Cardiac septum (tissue), 1 donor: Measurements from ENCODE around the gene RHOC. TPM values are rescaled to one million over a fixed set of nuclear protein-coding genes. Genes with fewer than 3 reads are reported as not detected.

ENCODE experiments used
- DNase-seq: peaks from one replicate; pipeline ENCODE4 v3.0.0-alpha.2; 2020; ENCODE audit warnings: low spot score
- intact Hi-C: fragments of 100-400 bp; cut with DNase I; formaldehyde crosslinking; loops from one replicate; pipeline ENCODE4 v1.14.0; 2022
- total RNA-seq: library from RNA; stranded (reverse); fragmentation: NEBNext Ultra II Directional; extraction: Animal tissue kit (Norgen Biotek cat#: 25700); gene quantifications from one replicate; pipeline ENCODE4 v1.2.1, GENCODE V29; 2021
- donor health status: DM: no; HTN: no; CAD: no.

The RHOC gene
- total RNA-seq, 1 donor from 2014 or later = 270 TPM

GRCh38 chr1:112719706-112720105 is 12.8 kb upstream of the RHOC start:
- DNase-seq = no peak
- intact Hi-C loops = loop anchor here (5.0 kb wide), 2 partner anchors 158 to 238 kb away; partner anchors contain the start of gene SLC16A1

- DNase-seq = peak; percentile 92
- intact Hi-C loops = loop anchor here (1.0 to 5.0 kb wide), 3 partner anchors 85 to 238 kb away; partner anchors contain the start of gene SLC16A1
Measured at GRCh38 chr1:112718691-112719418, 11.9 kb upstream of the RHOC start.

- no peak for DNase-seq
- intact Hi-C loops = loop anchor here (2.0 to 5.0 kb wide), 3 partner anchors 160 to 355 kb away; partner anchors contain the start of genes LRIG2 and SLC16A1
Measured at GRCh38 chr1:112717263-112717873, 10.4 kb upstream of the RHOC start.

GRCh38 chr1:112716133-112716720 is 9.3 kb upstream of the RHOC start:
- intact Hi-C loops = loop anchor here (1.0 to 5.0 kb wide), 4 partner anchors 161 to 357 kb away; partner anchors contain the start of genes LRIG2 and SLC16A1
- peak; percentile 91 for DNase-seq

- intact Hi-C loops = loop anchor here (1.0 to 5.0 kb wide), 6 partner anchors 15 to 357 kb away; partner anchors contain the start of genes LRIG2 and SLC16A1
Measured at GRCh38 chr1:112715264-112716053, 8.5 kb upstream of the RHOC start, which contains the start of gene PPM1J. Gene PPM1J, minus strand, starts transcription at chr1:112715332. Its CDS starts 31 bp downstream, at chr1:112715301.

GRCh38 chr1:112714313-112715263 is 7.7 kb upstream of the RHOC start:
- DNase-seq = peak; percentile 76
- intact Hi-C loops = loop anchor here (1.0 to 5.0 kb wide), 4 partner anchors 14 to 324 kb away; partner anchors contain the start of gene SLC16A1

More at GRCh38 chr1:112715264-112716053, 8.5 kb upstream of the RHOC start, which contains the start of gene PPM1J:
- peak; percentile 99 for DNase-seq

- peak; percentile 73 for DNase-seq
- intact Hi-C loops = loop anchor here (2.0 kb wide), 1 partner anchor 323 kb away; no protein-coding TSS in a partner anchor
Measured at GRCh38 chr1:112713466-112714312, 6.8 kb upstream of the RHOC start.

- DNase-seq = peak; percentile 68
- intact Hi-C loops = no loop called here
Measured at GRCh38 chr1:112712701-112713128, 5.8 kb upstream of the RHOC start.

- DNase-seq = peak; percentile 59
- intact Hi-C loops = no loop called here
Measured at GRCh38 chr1:112712191-112712590, 5.3 kb upstream of the RHOC start.

GRCh38 chr1:112711670-112712069 is 4.7 kb upstream of the RHOC start:
- DNase-seq = peak; percentile 60
- intact Hi-C loops = no loop called here

GRCh38 chr1:112711041-112711440 is 4.1 kb upstream of the RHOC start:
- DNase-seq = peak; percentile 59
- intact Hi-C loops = no loop called here

GRCh38 chr1:112710586-112710985 is 3.7 kb upstream of the RHOC start:
- intact Hi-C loops = no loop called here
- DNase-seq = peak; percentile 9

- intact Hi-C loops = no loop called here
Measured at GRCh38 chr1:112710159-112710558, 3.2 kb upstream of the RHOC start.

GRCh38 chr1:112708489-112708888 is 1.6 kb upstream of the RHOC start:
- DNase-seq = no peak
- intact Hi-C loops = no loop called here

More at GRCh38 chr1:112710159-112710558, 3.2 kb upstream of the RHOC start:
- no peak for DNase-seq

- intact Hi-C loops = no loop called here
- DNase-seq = peak; percentile 51
Measured at GRCh38 chr1:112708002-112708448, 1.1 kb upstream of the RHOC start.

GRCh38 chr1:112707221-112708001 is 484 bp upstream of the RHOC start:
- intact Hi-C loops = loop anchor here (1.0 to 2.0 kb wide), 4 partner anchors 33 to 313 kb away; partner anchors contain the start of genes CAPZA1, MOV10 and ST7L
- DNase-seq = peak; percentile 93
